ENCODE data around the gene GPR55. TPM values are rescaled to one million over a fixed set of nuclear protein-coding genes. Genes with fewer than 3 reads are reported as not detected.
A peak's percentile ranks its signal among the peaks of the same experiment; 100 is the strongest.

Gene GPR55
- total RNA-seq, 1 donor from 2014 or later, result not detected

- no peak overlapping the region for H3K27ac Mint-ChIP-seq
- TF ChIP-seq CTCF (IDR thresholded peaks at IDR 0.05; ENCODE audit: unreplicated experiment), result no peak
- no peaks in the 10 kb centered on the region for H3K27me3 Mint-ChIP-seq (ENCODE audit: low read depth)
- no peak overlapping the region for H3K4me3 Mint-ChIP-seq
- H3K36me3 Mint-ChIP-seq, result peaks cover 32% of the 10 kb centered on the region
- H3K9me3 Mint-ChIP-seq, result no peaks in the 10 kb centered on the region
- H3K4me1 Mint-ChIP-seq, result no peaks in the 10 kb centered on the region
- no peak for DNase-seq (ENCODE audit: low spot score in 2 of 2, unreplicated experiment in 2 of 2)
Observed at GRCh38 chr2:230878599-230879188, 46.3 kb downstream of the GPR55 start.

DNA sequence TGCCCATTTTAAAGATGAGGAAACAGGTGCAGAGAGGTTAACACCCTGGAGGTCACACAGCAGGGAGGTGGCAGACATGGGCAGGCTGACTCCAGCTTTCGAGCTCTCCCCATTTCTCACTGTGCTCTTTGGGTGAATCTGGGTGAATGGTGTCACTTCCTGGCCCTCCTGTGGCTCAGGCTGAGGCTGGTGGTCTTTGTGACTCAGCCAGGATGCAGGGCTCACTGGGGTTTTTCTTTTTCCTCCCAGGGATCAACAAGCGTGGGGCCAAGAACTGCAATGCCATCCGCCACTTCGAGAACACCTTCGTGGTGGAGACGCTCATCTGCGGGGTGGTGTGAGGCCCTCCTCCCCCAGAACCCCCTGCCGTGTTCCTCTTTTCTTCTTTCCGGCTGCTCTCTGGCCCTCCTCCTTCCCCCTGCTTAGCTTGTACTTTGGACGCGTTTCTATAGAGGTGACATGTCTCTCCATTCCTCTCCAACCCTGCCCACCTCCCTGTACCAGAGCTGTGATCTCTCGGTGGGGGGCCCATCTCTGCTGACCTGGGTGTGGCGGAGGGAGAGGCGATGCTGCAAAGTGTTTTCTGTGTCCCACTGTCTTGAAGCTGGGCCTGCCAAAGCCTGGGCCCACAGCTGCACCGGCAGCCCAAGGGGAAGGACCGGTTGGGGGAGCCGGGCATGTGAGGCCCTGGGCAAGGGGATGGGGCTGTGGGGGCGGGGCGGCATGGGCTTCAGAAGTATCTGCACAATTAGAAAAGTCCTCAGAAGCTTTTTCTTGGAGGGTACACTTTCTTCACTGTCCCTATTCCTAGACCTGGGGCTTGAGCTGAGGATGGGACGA is 47.1 kb downstream of the GPR55 start:
- Mint-ChIP-seq H3K4me1 (no peaks in the 10 kb centered on the region), H3K4me3 (no peak overlapping the region), H3K9me3 (no peaks in the 10 kb centered on the region), H3K36me3 (peaks cover 32% of the 10 kb centered on the region), H3K27me3 (ENCODE audit: low read depth) (no peaks in the 10 kb centered on the region), H3K27ac (no peak overlapping the region)
- no peak for DNase-seq (ENCODE audit: low spot score in 2 of 2, unreplicated experiment in 2 of 2)
- TF ChIP-seq CTCF (IDR thresholded peaks at IDR 0.05; ENCODE audit: unreplicated experiment), result no peak

- TF ChIP-seq CTCF (IDR thresholded peaks at IDR 0.05; ENCODE audit: unreplicated experiment), result no peak
- peaks cover 32% of the 10 kb centered on the region for H3K36me3 Mint-ChIP-seq
- no peak for DNase-seq (ENCODE audit: low spot score in 2 of 2, unreplicated experiment in 2 of 2)
- no peaks in the 10 kb centered on the region for H3K27me3 Mint-ChIP-seq (ENCODE audit: low read depth)
- no peak overlapping the region for H3K4me3 Mint-ChIP-seq
- no peaks in the 10 kb centered on the region for H3K9me3 Mint-ChIP-seq
- H3K27ac Mint-ChIP-seq, result no peak overlapping the region
- peaks cover 7% of the 10 kb centered on the region for H3K4me1 Mint-ChIP-seq
Observed at GRCh38 chr2:230877116-230877758, 47.8 kb downstream of the GPR55 start.

- peak in 1 of 2 experiments; percentile 17 for DNase-seq (ENCODE audit: low spot score in 2 of 2, unreplicated experiment in 2 of 2)
- H3K27ac Mint-ChIP-seq, result no peak overlapping the region
- H3K27me3 Mint-ChIP-seq (ENCODE audit: low read depth), result no peaks in the 10 kb centered on the region
- TF ChIP-seq CTCF (IDR thresholded peaks at IDR 0.05; ENCODE audit: unreplicated experiment), result no peak
- peaks cover 25% of the 10 kb centered on the region for H3K36me3 Mint-ChIP-seq
- H3K4me3 Mint-ChIP-seq, result no peak overlapping the region
- no peaks in the 10 kb centered on the region for H3K9me3 Mint-ChIP-seq
- peaks cover 19% of the 10 kb centered on the region for H3K4me1 Mint-ChIP-seq
Observed at GRCh38 chr2:230875347-230876315, 49.4 kb downstream of the GPR55 start.

GRCh38 chr2:230874876-230875275 is 50.2 kb downstream of the GPR55 start:
- H3K27ac Mint-ChIP-seq, result no peak overlapping the region
- no peak overlapping the region for H3K4me3 Mint-ChIP-seq
- peaks cover 27% of the 10 kb centered on the region for H3K4me1 Mint-ChIP-seq
- TF ChIP-seq CTCF (IDR thresholded peaks at IDR 0.05; ENCODE audit: unreplicated experiment), result no peak
- no peaks in the 10 kb centered on the region for H3K9me3 Mint-ChIP-seq
- H3K36me3 Mint-ChIP-seq, result peaks cover 20% of the 10 kb centered on the region
- H3K27me3 Mint-ChIP-seq (ENCODE audit: low read depth), result no peaks in the 10 kb centered on the region
- peak in 1 of 2 experiments; percentile 28 for DNase-seq (ENCODE audit: low spot score in 2 of 2, unreplicated experiment in 2 of 2)

All from mesothelial cell of epicardium (in vitro differentiated cells).